Endothelial cell of hepatic sinusoid (primary cell): Measurements from ENCODE around the gene GDPD4.

Experiments
- in situ Hi-C: cut with HindIII; loops from 2 replicates; pipeline ENCODE4 v1.10.0; 2017; ENCODE audit warnings: low sequenced_read_pairs

Gene GDPD4

GRCh38 chr11:77207618-77208313 is 93.7 kb downstream of the GDPD4 start:
- in situ Hi-C loops: loop anchor here (5.0 to 10.0 kb wide), 4 partner anchors 75 to 385 kb away; no protein-coding TSS in a partner anchor

- in situ Hi-C loops: loop anchor here (5.0 to 10.0 kb wide), 4 partner anchors 75 to 385 kb away; no protein-coding TSS in a partner anchor
These were observed 94.4 kb downstream of the GDPD4 start for GRCh38 chr11:77207019-77207485.

GRCh38 chr11:77206264-77207018 is 95.0 kb downstream of the GDPD4 start:
- in situ Hi-C loops: loop anchor here (5.0 to 10.0 kb wide), 4 partner anchors 76 to 386 kb away; no protein-coding TSS in a partner anchor

DNA sequence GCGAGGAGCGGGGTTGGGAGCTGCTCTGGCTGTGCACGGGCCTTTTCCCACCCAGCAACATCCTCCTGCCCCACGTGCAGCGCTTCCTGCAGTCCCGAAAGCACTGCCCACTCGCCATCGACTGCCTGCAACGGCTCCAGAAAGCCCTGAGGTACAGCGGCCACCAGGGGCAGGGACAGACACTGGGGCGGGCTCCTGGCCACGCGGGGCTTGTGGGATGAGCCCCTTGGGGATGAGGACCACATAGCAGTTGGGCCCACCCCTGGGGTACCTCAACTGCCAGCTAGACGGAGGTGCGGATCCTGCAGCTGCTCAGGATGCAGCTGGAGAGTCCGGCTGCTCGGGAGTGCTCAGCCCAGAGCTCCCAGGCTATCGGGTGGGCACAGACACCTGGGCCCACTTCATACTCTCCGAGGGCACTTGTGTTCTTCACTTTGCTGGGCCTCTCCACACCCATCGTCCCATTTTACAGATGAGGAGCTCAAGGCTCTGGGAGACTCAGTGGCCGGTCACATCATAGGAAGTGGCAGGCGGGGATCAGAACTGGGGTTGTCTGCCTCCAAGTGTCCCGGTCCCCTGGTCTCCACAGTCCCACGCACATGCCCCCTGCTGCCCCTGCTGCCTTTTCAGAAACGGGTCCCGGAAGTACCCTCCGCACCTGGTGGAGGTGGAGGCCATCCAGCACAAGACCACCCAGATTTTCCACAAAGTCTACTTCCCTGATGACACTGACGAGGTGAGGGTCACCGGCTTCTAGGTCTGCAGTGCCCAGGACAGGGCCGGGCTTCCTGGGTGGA is 95.8 kb downstream of the GDPD4 start:
- in situ Hi-C loops: loop anchor here (5.0 to 10.0 kb wide), 4 partner anchors 77 to 387 kb away; no protein-coding TSS in a partner anchor

GRCh38 chr11:77204754-77205466 is 96.6 kb downstream of the GDPD4 start:
- in situ Hi-C loops: loop anchor here (5.0 to 10.0 kb wide), 6 partner anchors 68 to 387 kb away; no protein-coding TSS in a partner anchor

- in situ Hi-C loops: loop anchor here (5.0 to 10.0 kb wide), 4 partner anchors 67 to 353 kb away; no protein-coding TSS in a partner anchor
These were observed 97.4 kb downstream of the GDPD4 start for GRCh38 chr11:77203901-77204753.

- in situ Hi-C loops: loop anchor here (5.0 to 10.0 kb wide), 4 partner anchors 66 to 354 kb away; no protein-coding TSS in a partner anchor
These were observed 98.3 kb downstream of the GDPD4 start for GRCh38 chr11:77202941-77203900.

DNA sequence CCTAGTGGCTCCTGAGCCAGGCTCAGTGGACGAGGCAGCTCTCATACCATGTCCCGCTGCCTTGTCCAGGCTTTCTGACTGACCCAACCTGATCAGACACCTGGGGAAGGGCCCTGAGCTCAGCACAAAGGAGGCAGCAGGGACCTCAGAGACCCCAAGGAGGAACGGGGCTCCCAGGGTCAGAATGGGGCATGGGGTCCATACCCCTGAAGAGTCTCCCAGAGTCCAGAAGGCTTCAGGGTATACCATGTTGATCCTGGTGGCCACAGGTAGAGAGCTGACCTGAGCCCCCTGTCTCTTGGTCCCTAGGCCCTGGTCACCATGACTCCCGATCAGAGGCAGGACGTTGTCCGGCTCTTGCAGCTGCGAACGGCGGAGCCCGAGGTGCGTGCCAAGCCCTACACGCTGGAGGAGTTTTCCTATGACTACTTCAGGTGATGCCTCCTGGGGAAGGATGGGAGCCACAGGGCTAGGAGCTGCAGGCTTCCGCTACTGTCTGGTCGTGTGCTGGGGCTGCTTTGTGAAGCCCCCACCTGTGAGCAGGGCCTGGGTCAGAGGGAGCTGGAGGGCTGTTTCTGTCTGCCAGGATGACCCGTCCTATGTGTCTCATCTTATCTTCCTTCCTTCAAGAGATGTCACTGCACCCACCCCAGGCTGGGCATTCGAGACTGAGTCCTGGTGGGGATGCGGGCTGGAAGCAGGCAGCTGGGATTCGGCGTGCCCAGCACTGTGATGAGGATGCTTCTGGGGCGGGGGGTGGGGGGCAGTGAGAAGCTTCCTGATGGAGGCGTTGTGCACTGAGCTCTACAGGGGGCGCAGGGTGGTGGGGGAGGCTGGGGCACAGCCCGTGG is 99.3 kb downstream of the GDPD4 start:
- in situ Hi-C loops: loop anchor here (5.0 to 10.0 kb wide), 4 partner anchors 65 to 355 kb away; no protein-coding TSS in a partner anchor

DNA sequence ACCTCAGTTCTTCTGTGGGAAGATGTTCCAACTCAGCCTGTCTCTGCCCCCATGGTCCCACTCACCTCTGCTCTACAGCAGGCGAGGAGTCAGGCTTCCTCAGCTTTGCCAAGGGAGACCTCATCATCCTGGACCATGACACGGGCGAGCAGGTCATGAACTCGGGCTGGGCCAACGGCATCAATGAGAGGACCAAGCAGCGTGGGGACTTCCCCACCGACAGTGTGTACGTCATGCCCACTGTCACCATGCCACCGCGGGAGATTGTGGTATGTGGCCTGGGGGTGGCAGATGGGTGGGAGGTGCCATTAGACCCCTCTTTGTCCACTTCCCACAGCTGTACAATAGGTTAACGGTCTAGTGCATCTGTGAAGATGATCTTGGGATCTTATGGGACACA is 100.1 kb downstream of the GDPD4 start:
- in situ Hi-C loops: loop anchor here (5.0 to 10.0 kb wide), 4 partner anchors 64 to 356 kb away; no protein-coding TSS in a partner anchor

- in situ Hi-C loops: loop anchor here (5.0 to 10.0 kb wide), 4 partner anchors 63 to 357 kb away; no protein-coding TSS in a partner anchor
These were observed 100.9 kb downstream of the GDPD4 start for GRCh38 chr11:77200351-77201268.

- in situ Hi-C loops: no loop called here
These were observed 102.2 kb downstream of the GDPD4 start for GRCh38 chr11:77199137-77199745.

DNA sequence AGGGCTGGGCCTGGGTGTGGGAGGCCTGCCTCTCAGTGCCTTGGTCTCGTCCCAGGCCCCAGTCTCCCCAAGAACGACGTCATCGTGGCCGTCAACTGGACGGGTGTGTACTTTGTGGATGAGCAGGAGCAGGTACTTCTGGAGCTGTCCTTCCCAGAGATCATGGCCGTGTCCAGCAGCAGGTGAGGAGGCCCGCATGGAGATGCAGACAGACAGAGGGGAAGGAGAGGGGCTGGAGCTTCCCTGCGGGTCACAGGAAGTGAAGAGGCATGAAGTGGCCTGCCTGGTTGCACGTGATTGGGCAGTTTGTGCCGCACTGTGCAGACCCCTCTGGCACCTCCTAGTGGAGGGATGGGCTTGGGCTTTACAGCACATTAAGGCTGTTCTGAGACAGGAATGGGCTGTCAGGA is 103.0 kb downstream of the GDPD4 start:
- in situ Hi-C loops: no loop called here

GRCh38 chr11:77197626-77198320 is 103.7 kb downstream of the GDPD4 start:
- in situ Hi-C loops: no loop called here

DNA sequence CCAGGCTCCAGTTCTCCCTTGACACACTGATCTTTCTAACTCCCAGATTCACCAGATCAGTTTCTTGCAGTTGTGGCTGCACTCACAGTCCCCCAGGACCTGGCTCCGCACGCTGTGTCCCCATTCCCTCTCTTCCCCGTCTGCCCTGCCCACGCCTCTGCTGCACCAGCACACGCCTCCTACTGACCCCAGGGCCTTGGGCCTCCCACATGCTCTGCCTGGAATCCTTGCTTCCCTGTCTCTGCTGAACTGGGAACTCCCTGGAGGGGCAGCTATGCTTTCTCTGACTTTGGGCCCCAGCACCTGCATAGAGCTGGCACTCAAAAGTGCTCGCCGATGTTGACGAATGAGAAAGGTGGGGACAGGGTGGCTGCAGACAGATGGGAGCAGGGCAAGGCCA is 104.5 kb downstream of the GDPD4 start:
- in situ Hi-C loops: no loop called here
